GM12878 (cell line): Measurements from ENCODE around the gene TRAF2. TPM values are rescaled to one million over a fixed set of nuclear protein-coding genes. Genes with fewer than 3 reads are reported as not detected.

Source experiments
- ATAC-seq: fragments of 200-7000 bp; cut with Tn5 transposase; 3 replicates; pipeline ENCODE4 v1.9.1; 2020; ENCODE audit warnings: mild to moderate bottlenecking, moderate library complexity
- BruUV-seq: library from RNA; stranded (reverse); fragments of 400-500 nt; replicated peaks from 2 replicates; lab custom pipeline; 2021; lab: Mats Ljungman, UMichigan
- CTCF ChIA-PET: fragments of 300-600 bp; sonication (Branson Sonifier 250); formaldehyde crosslinking; extraction: SDS; loops from one replicate; lab custom pipeline; 2021; ENCODE audit warnings: inconsistent platforms; lab: Yijun Ruan, JAX
- POLR2A ChIA-PET: fragments of 350-600 bp; formaldehyde crosslinking; extraction: SDS; loops from one replicate; lab custom pipeline; 2021; ENCODE audit warnings: inconsistent platforms; lab: Charles Lee
- RAD21 ChIA-PET: fragments of 300-600 bp; sonication (Branson Sonifier 250); formaldehyde crosslinking; loops from one replicate; lab custom pipeline; 2023; ENCODE audit warnings: antibody characterized with exemption; ENCODE audit not compliant: unreplicated experiment; lab: Charles Lee
- SMC1A ChIA-PET: fragments of 300-600 bp; sonication (Branson Sonifier 250); formaldehyde crosslinking; loops from one replicate; lab custom pipeline; 2023; ENCODE audit not compliant: unreplicated experiment, uncharacterized antibody; lab: Charles Lee
- DNase-seq: peaks from one replicate; pipeline ENCODE4 v3.0.0-alpha.2; 2011; ENCODE audit warnings: low read depth, low spot score
- FAIRE-seq: peaks from 3 replicates; lab custom pipeline; 2011; peaks lifted over from hg19 to GRCh38; lab: Jason Lieb, UNC
- H2AFZ ChIP-seq: 2 replicates; pipeline ENCODE4 v1.6.0; 2011; ENCODE audit warnings: low read depth, low read length, control low read depth; ENCODE audit not compliant: control insufficient read depth
- H3K27ac ChIP-seq: 2 replicates; pipeline ENCODE4 v1.5.1; 2011; ENCODE audit warnings: control low read depth; ENCODE audit not compliant: control insufficient read depth, insufficient read depth
- H3K27me3 ChIP-seq, 2 experiments: replicated peaks in 1 of 2; 2 replicates each; pipeline versions ENCODE4 v1.6.0 to v1.6.1; 2011; ENCODE audit warnings: low read length in 1 of 2; ENCODE audit not compliant: control insufficient read depth in 2 of 2, insufficient read depth in 2 of 2
- H3K36me3 ChIP-seq, 2 experiments: 2 replicates each; pipeline ENCODE4 v1.5.1; 2011; ENCODE audit warnings: low read length in 1 of 2; ENCODE audit not compliant: control insufficient read depth in 2 of 2, insufficient read depth in 2 of 2
- H3K4me1 ChIP-seq: 2 replicates; pipeline ENCODE4 v1.6.1; 2011; ENCODE audit warnings: mild to moderate bottlenecking, low read length, moderate library complexity, mixed read lengths; ENCODE audit not compliant: control insufficient read depth, insufficient read depth
- H3K4me2 ChIP-seq: 2 replicates; pipeline ENCODE4 v1.6.0; 2011; ENCODE audit warnings: control low read depth; ENCODE audit not compliant: control insufficient read depth, insufficient read depth
- H3K4me3 ChIP-seq: fragments of 200-600 bp; sonication (generic); 2 replicates; pipeline ENCODE4 v1.5.1; 2016
- H3K79me2 ChIP-seq: 2 replicates; pipeline ENCODE4 v1.6.0; 2011; ENCODE audit warnings: low read length; ENCODE audit not compliant: control insufficient read depth, insufficient read depth
- H3K9ac ChIP-seq: 2 replicates; pipeline ENCODE4 v1.8.0; 2011; ENCODE audit warnings: low read length, control low read depth, mixed read lengths; ENCODE audit not compliant: control insufficient read depth, insufficient read depth
- H3K9me3 ChIP-seq: replicated peaks from 3 replicates; pipeline ENCODE4 v1.5.1; 2011; ENCODE audit warnings: mild to moderate bottlenecking, low read length; ENCODE audit not compliant: control insufficient read depth, insufficient read depth
- H4K20me1 ChIP-seq: 2 replicates; pipeline ENCODE4 v1.6.0; 2011; ENCODE audit not compliant: control insufficient read depth, insufficient read depth
- CEBPB ChIP-seq, 2 experiments: fragments of 150-350 bp in 1 of 2; IDR thresholded peaks; 2 replicates each; pipeline ENCODE4 v1.6.1; 2012 to 2014; ENCODE audit warnings: low read depth in 2 of 2, low read length in 2 of 2, borderline replicate concordance in 1 of 2, inconsistent platforms in 1 of 2
- CREB1 ChIP-seq: IDR thresholded peaks from 2 replicates; pipeline ENCODE4 v1.6.1; 2012; ENCODE audit warnings: low read depth, mild to moderate bottlenecking, inconsistent platforms
- CREM ChIP-seq: IDR thresholded peaks from 2 replicates; pipeline ENCODE4 v1.6.1; 2014; ENCODE audit warnings: antibody characterized with exemption, low read depth
- EZH2 ChIP-seq: IDR thresholded peaks from 2 replicates; pipeline ENCODE4 v1.6.1; 2012; ENCODE audit warnings: low read depth, mild to moderate bottlenecking, control low read depth, inconsistent platforms, low read length, borderline replicate concordance; ENCODE audit not compliant: control insufficient read depth
- MTA2 ChIP-seq: fragments of 450-650 bp; IDR thresholded peaks from 2 replicates; pipeline ENCODE4 v1.6.1; 2016; ENCODE audit warnings: low read depth, mild to moderate bottlenecking, moderate library complexity
- SIN3A ChIP-seq: IDR thresholded peaks from 2 replicates; pipeline ENCODE4 v1.6.1; 2012; ENCODE audit warnings: low read depth, low read length, improper control_type of control experiment
- ZNF207 ChIP-seq: fragments of 450-650 bp; IDR thresholded peaks from 2 replicates; pipeline ENCODE4 v1.6.1; 2014; ENCODE audit warnings: antibody characterized with exemption, mild to moderate bottlenecking, borderline replicate concordance
- ZNF24 ChIP-seq: fragments of 450-650 bp; IDR thresholded peaks from 2 replicates; pipeline ENCODE4 v1.6.1; 2017; ENCODE audit warnings: antibody characterized with exemption, mild to moderate bottlenecking
- WGBS: methylation state at CpG from one replicate; pipeline ENCODE4 v1.1.6; 2016; ENCODE audit warnings: low lambda C conversion rate; ENCODE audit not compliant: insufficient replicate concordance, insufficient coverage; ENCODE audit errors: missing lambda C conversion rate; 5-methylcytosine and 5-hydroxymethylcytosine counted together
- in situ Hi-C: fragments of 300-500 bp; cut with MboI; formaldehyde crosslinking; loops from 9 replicates; pipeline ENCODE4 v1.14.3; 2018; ENCODE audit warnings: mixed read lengths
- intact Hi-C: fragments of 100-400 bp; cut with micrococcal nuclease; formaldehyde crosslinking; loops from one replicate; pipeline ENCODE4 v1.14.2; 2022; ENCODE audit not compliant: unreplicated experiment
- polyA plus RNA-seq, 11 experiments: library from polyadenylated mRNA; depleted of rRNA in 4 of 11; unstranded in 6 of 11; stranded (reverse) in 5 of 11; fragments of >200 nt; fragmentation: Nextera tagmentation in 4 of 11; fragmentation: Illumina TruSeq in 1 of 11; extraction: Ambion mirVana in 4 of 11; extraction: Trizol in 1 of 11; gene quantifications; 1 replicate in 1 of 11; 2 replicates in 10 of 11; pipeline versions ENCODE4 v1.2.1 to v1.2.3, GENCODE V29; 2011 to 2016; ENCODE audit warnings: inconsistent platforms in 2 of 11, missing spikeins in 2 of 11, low read depth in 1 of 11
- total RNA-seq, 4 experiments: library from RNA; depleted of rRNA in 3 of 4; stranded (reverse); fragments of >200 nt in 3 of 4; fragmentation: Illumina TruSeq in 1 of 4; extraction: Trizol in 1 of 4; gene quantifications; 2 replicates each; pipeline versions ENCODE4 v1.2.1 to v1.2.3, GENCODE V29; 2013 to 2021
- TF ChIP-seq, protein P1 (sequence below): fragments of 450-650 bp; IDR thresholded peaks from 2 replicates; pipeline ENCODE4 v1.6.1; 2017; ENCODE audit warnings: low read depth, mild to moderate bottlenecking, moderate library complexity
- TF ChIP-seq, protein P2 (sequence below): fragments of 450-650 bp; IDR thresholded peaks from 2 replicates; pipeline ENCODE4 v1.6.1; 2018; ENCODE audit warnings: borderline replicate concordance, mild to moderate bottlenecking; ENCODE audit not compliant: partially characterized antibody
- TF ChIP-seq, protein P3 (sequence below): IDR thresholded peaks from 2 replicates; pipeline ENCODE4 v1.6.1; 2012; ENCODE audit warnings: mild to moderate bottlenecking, low read depth, low read length
- TF ChIP-seq, protein P4 (sequence below): fragments of 450-650 bp; conservative IDR thresholded peaks from 2 replicates; pipeline ENCODE4 v1.6.1; 2017; ENCODE audit warnings: mild to moderate bottlenecking, moderate library complexity

The TRAF2 gene
- total and polyA plus RNA-seq, 10 of the 15 experiments (the other 5 are each of a cell fraction or from before 2014, with no cell fraction given) = 0.34 to 39.5 (median 18.7) TPM

DNA sequence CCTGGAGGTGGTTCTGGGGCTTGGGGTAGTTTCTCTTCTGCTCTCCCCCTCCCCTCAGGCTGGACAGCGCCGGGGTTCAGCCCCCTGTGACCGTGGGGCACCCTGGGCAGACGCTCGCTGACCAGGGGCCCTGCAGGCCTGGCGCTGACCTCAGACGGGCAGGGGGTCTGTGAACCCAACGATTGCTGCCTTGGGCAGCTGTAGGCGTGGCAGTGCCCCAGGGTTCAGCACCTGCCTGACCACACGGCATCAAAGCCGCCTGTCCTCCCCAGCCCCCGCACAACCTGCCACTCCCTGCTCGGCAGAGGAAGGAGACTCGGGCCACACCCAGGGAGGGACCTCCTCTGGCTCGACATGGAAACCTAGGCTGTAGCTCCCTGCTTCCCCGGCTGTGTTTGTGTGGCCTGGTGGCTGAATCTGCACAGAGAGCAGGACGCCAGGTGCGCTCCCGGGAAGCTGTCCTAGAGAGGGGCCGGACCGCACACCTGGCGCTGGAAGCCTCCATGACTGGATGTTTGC is 77.9 kb downstream of the TRAF2 start:
- no peak for TF ChIP-seq ZNF24
- no peak for TF ChIP-seq MTA2
- no peak for TF ChIP-seq SIN3A
- TF ChIP-seq, protein P1, sequence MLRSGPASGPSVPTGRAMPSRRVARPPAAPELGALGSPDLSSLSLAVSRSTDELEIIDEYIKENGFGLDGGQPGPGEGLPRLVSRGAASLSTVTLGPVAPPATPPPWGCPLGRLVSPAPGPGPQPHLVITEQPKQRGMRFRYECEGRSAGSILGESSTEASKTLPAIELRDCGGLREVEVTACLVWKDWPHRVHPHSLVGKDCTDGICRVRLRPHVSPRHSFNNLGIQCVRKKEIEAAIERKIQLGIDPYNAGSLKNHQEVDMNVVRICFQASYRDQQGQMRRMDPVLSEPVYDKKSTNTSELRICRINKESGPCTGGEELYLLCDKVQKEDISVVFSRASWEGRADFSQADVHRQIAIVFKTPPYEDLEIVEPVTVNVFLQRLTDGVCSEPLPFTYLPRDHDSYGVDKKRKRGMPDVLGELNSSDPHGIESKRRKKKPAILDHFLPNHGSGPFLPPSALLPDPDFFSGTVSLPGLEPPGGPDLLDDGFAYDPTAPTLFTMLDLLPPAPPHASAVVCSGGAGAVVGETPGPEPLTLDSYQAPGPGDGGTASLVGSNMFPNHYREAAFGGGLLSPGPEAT = no peak
- TF ChIP-seq, protein P2, sequence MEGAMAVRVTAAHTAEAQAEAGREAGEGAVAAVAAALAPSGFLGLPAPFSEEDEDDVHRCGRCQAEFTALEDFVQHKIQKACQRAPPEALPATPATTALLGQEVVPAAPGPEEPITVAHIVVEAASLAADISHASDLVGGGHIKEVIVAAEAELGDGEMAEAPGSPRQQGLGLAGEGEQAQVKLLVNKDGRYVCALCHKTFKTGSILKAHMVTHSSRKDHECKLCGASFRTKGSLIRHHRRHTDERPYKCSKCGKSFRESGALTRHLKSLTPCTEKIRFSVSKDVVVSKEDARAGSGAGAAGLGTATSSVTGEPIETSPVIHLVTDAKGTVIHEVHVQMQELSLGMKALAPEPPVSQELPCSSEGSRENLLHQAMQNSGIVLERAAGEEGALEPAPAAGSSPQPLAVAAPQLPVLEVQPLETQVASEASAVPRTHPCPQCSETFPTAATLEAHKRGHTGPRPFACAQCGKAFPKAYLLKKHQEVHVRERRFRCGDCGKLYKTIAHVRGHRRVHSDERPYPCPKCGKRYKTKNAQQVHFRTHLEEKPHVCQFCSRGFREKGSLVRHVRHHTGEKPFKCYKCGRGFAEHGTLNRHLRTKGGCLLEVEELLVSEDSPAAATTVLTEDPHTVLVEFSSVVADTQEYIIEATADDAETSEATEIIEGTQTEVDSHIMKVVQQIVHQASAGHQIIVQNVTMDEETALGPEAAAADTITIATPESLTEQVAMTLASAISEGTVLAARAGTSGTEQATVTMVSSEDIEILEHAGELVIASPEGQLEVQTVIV = no peak
- TF ChIP-seq, protein P3, sequence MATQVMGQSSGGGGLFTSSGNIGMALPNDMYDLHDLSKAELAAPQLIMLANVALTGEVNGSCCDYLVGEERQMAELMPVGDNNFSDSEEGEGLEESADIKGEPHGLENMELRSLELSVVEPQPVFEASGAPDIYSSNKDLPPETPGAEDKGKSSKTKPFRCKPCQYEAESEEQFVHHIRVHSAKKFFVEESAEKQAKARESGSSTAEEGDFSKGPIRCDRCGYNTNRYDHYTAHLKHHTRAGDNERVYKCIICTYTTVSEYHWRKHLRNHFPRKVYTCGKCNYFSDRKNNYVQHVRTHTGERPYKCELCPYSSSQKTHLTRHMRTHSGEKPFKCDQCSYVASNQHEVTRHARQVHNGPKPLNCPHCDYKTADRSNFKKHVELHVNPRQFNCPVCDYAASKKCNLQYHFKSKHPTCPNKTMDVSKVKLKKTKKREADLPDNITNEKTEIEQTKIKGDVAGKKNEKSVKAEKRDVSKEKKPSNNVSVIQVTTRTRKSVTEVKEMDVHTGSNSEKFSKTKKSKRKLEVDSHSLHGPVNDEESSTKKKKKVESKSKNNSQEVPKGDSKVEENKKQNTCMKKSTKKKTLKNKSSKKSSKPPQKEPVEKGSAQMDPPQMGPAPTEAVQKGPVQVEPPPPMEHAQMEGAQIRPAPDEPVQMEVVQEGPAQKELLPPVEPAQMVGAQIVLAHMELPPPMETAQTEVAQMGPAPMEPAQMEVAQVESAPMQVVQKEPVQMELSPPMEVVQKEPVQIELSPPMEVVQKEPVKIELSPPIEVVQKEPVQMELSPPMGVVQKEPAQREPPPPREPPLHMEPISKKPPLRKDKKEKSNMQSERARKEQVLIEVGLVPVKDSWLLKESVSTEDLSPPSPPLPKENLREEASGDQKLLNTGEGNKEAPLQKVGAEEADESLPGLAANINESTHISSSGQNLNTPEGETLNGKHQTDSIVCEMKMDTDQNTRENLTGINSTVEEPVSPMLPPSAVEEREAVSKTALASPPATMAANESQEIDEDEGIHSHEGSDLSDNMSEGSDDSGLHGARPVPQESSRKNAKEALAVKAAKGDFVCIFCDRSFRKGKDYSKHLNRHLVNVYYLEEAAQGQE = no peak
- no peak for TF ChIP-seq CREM
- TF ChIP-seq, protein P4, sequence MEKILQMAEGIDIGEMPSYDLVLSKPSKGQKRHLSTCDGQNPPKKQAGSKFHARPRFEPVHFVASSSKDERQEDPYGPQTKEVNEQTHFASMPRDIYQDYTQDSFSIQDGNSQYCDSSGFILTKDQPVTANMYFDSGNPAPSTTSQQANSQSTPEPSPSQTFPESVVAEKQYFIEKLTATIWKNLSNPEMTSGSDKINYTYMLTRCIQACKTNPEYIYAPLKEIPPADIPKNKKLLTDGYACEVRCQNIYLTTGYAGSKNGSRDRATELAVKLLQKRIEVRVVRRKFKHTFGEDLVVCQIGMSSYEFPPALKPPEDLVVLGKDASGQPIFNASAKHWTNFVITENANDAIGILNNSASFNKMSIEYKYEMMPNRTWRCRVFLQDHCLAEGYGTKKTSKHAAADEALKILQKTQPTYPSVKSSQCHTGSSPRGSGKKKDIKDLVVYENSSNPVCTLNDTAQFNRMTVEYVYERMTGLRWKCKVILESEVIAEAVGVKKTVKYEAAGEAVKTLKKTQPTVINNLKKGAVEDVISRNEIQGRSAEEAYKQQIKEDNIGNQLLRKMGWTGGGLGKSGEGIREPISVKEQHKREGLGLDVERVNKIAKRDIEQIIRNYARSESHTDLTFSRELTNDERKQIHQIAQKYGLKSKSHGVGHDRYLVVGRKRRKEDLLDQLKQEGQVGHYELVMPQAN = no peak
- TF ChIP-seq CEBPB (IDR thresholded peaks at IDR 0.05; ENCODE audit: borderline replicate concordance in 1 of 2, low read depth in 2 of 2, low read length in 2 of 2) = no peak
- TF ChIP-seq EZH2 = no peak
- no peak for TF ChIP-seq CREB1
- TF ChIP-seq ZNF207 = no peak
- POLR2A ChIA-PET = interaction anchor here (0.8 kb wide), 1 partner anchor 83 kb away, joined by 4 read pairs; no protein-coding TSS in a partner anchor
- 40% methylated on average over 21 of the region's 22 CpGs for WGBS

More for the DNA sequence above, 77.9 kb downstream of the TRAF2 start:
- no peaks in the 10 kb centered on the region for H3K79me2 ChIP-seq
- no peak for FAIRE-seq
- no peak for DNase-seq
- H3K36me3 ChIP-seq = no peaks in the 10 kb centered on the region
- H4K20me1 ChIP-seq = no peaks in the 10 kb centered on the region; the same call in 1 of the 2 replicates
- H3K4me2 ChIP-seq = no peak overlapping the region
- in situ Hi-C loops (no loop called here), intact Hi-C loops (no loop called here)
- ChIA-PET RAD21 (interaction anchor here (0.6 to 2.4 kb wide), 2 partner anchors 16 to 78 kb away, joined by 3 to 7 read pairs; no protein-coding TSS in a partner anchor), CTCF (interaction anchor here (1.0 kb wide), 1 partner anchor 70 kb away, joined by 5 read pairs; no protein-coding TSS in a partner anchor), SMC1A (no interaction called here)
- H3K27ac ChIP-seq = no peak overlapping the region
- no peak overlapping the region for H2AFZ ChIP-seq
- BruUV-seq = no TSS peak
- peaks cover 7% of the 10 kb centered on the region for H3K4me1 ChIP-seq
- no peak for ATAC-seq
- H3K9me3 ChIP-seq = no peaks in the 10 kb centered on the region
- no peaks in the 10 kb centered on the region for H3K27me3 ChIP-seq
- H3K9ac ChIP-seq = no peak overlapping the region
- no peak overlapping the region for H3K4me3 ChIP-seq
